Gastroesophageal sphincter (tissue), 3 donors: ENCODE results near the gene MAG.

Experiments
- EP300 ChIP-seq: sonication (generic); formaldehyde crosslinking; IDR thresholded peaks from one replicate; pipeline ENCODE4 v1.6.1; 2017; ENCODE audit warnings: antibody characterized with exemption, mild to moderate bottlenecking
- TF ChIP-seq, protein P1 (sequence below), 4 experiments: fragments of 200-600 bp in 2 of 4; fragments of 450-650 bp in 2 of 4; sonication (generic) in 1 of 4; IDR thresholded peaks; one replicate each; pipeline ENCODE4 v1.5.1; 2017 to 2019; ENCODE audit warnings: antibody characterized with exemption in 4 of 4, mild to moderate bottlenecking in 2 of 4, moderate library complexity in 2 of 4

DNA sequence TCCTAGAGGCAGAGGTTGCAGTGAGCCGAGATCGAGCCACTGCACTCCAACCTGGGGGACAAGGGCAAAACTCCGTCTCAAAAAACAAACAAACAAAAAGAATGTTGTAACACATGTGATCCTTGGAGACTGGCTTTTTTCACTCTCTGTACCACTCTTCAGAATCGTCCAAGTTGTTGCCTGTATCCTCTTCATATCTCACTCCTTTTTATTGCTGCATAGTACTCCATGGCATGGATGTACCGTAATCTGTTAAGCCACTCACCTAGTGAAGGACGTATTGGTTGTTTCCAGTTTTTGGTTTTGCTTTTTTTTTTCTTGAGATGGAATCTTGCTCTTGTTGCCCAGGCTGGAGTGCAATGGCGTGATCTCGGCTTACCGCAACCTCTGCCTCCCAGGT is 30.1 kb downstream of the MAG start:
- no peak for TF ChIP-seq EP300
- TF ChIP-seq, protein P1, sequence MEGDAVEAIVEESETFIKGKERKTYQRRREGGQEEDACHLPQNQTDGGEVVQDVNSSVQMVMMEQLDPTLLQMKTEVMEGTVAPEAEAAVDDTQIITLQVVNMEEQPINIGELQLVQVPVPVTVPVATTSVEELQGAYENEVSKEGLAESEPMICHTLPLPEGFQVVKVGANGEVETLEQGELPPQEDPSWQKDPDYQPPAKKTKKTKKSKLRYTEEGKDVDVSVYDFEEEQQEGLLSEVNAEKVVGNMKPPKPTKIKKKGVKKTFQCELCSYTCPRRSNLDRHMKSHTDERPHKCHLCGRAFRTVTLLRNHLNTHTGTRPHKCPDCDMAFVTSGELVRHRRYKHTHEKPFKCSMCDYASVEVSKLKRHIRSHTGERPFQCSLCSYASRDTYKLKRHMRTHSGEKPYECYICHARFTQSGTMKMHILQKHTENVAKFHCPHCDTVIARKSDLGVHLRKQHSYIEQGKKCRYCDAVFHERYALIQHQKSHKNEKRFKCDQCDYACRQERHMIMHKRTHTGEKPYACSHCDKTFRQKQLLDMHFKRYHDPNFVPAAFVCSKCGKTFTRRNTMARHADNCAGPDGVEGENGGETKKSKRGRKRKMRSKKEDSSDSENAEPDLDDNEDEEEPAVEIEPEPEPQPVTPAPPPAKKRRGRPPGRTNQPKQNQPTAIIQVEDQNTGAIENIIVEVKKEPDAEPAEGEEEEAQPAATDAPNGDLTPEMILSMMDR (IDR thresholded peaks at IDR 0.05) = no peak
